Measurements from ENCODE around the gene TMEM140. TPM values are rescaled to one million over a fixed set of nuclear protein-coding genes. Genes with fewer than 3 reads are reported as not detected.
A peak's percentile ranks its signal among the peaks of the same experiment; 100 is the strongest.

The TMEM140 gene
- total and polyA plus RNA-seq, 9 of the 15 experiments (the other 6 are each of a cell fraction or from before 2014, with no cell fraction given), result 0.03 to 0.82 (median 0.23) TPM

DNA sequence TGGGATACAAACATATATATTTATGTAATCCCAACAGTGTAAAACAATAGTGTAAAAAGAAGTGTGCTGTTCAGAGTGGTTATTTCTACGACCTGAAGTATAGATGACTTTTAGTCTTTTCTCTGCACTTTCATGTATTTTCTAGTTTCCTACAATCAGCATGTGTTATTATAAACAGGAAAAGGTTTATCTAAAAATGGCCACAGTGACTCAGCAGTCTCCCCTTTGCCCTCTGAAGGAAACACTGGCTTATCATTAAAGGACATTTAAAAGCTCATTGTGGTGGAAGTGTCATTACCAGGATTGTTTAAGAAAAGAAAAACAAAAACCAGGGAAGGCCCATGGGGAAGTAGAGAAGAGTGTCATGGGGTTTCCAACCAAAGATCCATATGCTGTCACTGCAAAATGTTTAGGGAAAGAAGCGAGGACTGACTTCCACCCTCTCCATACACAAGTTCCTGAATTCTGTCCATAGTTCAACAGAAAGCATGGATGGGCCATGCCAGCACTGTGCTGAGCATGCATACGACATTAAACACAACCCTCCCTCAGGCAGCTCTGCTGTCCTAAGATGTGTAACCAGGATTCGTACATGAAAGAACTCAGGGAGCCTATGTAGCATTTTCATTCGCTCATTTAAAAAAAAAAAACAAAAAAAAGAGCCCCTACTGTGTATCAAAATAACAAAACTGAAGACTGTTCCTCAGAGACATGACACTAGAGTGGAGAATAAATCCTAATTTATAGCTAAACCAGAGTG lies 12.4 kb downstream of the TMEM140 start (continued):
- TF ChIP-seq CC2D1A (IDR thresholded peaks at IDR 0.05) (no peak), JUND (IDR thresholded peaks at IDR 0.05; ENCODE audit: borderline replicate concordance, low read depth, low read length) (peak; percentile 95), JUND (tag; IDR thresholded peaks at IDR 0.05; ENCODE audit: borderline replicate concordance, low read depth, low read length) (peak; percentile 89; the same call in 1 of the 3 replicates), ZNF324 (CRISPR knock-in tag; IDR thresholded peaks at IDR 0.05) (no peak), NR2C1 (IDR thresholded peaks at IDR 0.05) (peak; percentile 80), NR2C1 (tag; IDR thresholded peaks at IDR 0.05) (peak; percentile 90), ZNF830 (CRISPR knock-in tag; IDR thresholded peaks at IDR 0.05) (0 out of 2 replicates have a peak, but pooled peaks have one; percentile 36), NONO (IDR thresholded peaks at IDR 0.05; ENCODE audit: low read depth in 2 of 2, low read length in 1 of 2) (peak in 1 of 2 experiments; percentile 73; a peak in 2 of 4 replicates), ZNF584 (CRISPR knock-in tag; IDR thresholded peaks at IDR 0.05; ENCODE audit: low read depth) (0 out of 2 replicates have a peak, but pooled peaks have one; percentile 31), ZNF444 (CRISPR knock-in tag; IDR thresholded peaks at IDR 0.05) (no peak), RNF2 (IDR thresholded peaks at IDR 0.05) (peak; percentile 81), HDAC2 (IDR thresholded peaks at IDR 0.05) (peak; percentile 81), HMGN3 (IDR thresholded peaks at IDR 0.05; ENCODE audit: borderline replicate concordance, extremely low read depth, insufficient read length, low read depth, low read length) (no peak), POLR2B (IDR thresholded peaks at IDR 0.05; ENCODE audit: low read depth, partially characterized antibody) (peak; percentile 23), NFE2L1 (tag; IDR thresholded peaks at IDR 0.05; ENCODE audit: borderline replicate concordance, low read depth) (peak; percentile 97)
- TF ChIP-seq, protein P1, sequence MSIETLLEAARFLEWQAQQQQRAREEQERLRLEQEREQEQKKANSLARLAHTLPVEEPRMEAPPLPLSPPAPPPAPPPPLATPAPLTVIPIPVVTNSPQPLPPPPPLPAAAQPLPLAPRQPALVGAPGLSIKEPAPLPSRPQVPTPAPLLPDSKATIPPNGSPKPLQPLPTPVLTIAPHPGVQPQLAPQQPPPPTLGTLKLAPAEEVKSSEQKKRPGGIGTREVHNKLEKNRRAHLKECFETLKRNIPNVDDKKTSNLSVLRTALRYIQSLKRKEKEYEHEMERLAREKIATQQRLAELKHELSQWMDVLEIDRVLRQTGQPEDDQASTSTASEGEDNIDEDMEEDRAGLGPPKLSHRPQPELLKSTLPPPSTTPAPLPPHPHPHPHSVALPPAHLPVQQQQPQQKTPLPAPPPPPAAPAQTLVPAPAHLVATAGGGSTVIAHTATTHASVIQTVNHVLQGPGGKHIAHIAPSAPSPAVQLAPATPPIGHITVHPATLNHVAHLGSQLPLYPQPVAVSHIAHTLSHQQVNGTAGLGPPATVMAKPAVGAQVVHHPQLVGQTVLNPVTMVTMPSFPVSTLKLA (conservative IDR thresholded peaks at IDR 0.05), result peak; percentile 87 to 89
- TF ChIP-seq, protein P2, sequence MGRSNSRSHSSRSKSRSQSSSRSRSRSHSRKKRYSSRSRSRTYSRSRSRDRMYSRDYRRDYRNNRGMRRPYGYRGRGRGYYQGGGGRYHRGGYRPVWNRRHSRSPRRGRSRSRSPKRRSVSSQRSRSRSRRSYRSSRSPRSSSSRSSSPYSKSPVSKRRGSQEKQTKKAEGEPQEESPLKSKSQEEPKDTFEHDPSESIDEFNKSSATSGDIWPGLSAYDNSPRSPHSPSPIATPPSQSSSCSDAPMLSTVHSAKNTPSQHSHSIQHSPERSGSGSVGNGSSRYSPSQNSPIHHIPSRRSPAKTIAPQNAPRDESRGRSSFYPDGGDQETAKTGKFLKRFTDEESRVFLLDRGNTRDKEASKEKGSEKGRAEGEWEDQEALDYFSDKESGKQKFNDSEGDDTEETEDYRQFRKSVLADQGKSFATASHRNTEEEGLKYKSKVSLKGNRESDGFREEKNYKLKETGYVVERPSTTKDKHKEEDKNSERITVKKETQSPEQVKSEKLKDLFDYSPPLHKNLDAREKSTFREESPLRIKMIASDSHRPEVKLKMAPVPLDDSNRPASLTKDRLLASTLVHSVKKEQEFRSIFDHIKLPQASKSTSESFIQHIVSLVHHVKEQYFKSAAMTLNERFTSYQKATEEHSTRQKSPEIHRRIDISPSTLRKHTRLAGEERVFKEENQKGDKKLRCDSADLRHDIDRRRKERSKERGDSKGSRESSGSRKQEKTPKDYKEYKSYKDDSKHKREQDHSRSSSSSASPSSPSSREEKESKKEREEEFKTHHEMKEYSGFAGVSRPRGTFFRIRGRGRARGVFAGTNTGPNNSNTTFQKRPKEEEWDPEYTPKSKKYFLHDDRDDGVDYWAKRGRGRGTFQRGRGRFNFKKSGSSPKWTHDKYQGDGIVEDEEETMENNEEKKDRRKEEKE (IDR thresholded peaks at IDR 0.05; ENCODE audit: borderline replicate concordance in 1 of 2, control insufficient read depth in 1 of 2, low read depth in 2 of 2, low read length in 1 of 2), result no peak
- TF ChIP-seq, protein P3, sequence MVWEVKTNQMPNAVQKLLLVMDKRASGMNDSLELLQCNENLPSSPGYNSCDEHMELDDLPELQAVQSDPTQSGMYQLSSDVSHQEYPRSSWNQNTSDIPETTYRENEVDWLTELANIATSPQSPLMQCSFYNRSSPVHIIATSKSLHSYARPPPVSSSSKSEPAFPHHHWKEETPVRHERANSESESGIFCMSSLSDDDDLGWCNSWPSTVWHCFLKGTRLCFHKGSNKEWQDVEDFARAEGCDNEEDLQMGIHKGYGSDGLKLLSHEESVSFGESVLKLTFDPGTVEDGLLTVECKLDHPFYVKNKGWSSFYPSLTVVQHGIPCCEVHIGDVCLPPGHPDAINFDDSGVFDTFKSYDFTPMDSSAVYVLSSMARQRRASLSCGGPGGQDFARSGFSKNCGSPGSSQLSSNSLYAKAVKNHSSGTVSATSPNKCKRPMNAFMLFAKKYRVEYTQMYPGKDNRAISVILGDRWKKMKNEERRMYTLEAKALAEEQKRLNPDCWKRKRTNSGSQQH (CRISPR knock-in tag; IDR thresholded peaks at IDR 0.05), result peak; percentile 38; the same call in 1 of the 2 replicates

Data from K562 (cell line).